ENCODE data around the gene CST9.

The CST9 gene

DNA sequence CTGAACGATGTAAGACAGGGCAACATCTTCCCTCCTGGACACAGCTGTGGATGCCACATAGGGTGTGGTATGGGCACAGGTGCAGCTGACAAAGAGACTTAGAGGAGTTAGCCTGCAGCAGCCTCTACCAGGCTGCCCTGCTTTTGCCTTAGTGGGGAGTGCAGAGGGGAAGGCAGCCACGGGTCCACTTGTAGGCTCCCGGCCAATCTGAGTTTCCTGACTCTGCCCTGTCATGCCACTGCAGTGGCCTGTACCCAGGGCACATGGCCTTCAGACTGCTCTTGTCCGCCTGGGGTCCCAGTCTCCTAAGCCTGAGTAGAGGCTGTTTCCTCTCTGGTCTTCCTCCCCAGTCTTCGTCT is 20.3 kb downstream of the CST9 start:
- Histone ChIP-seq H3K79me2 (ENCODE audit: low read length) (no peaks in the 10 kb centered on the region), H3K4me3 (ENCODE audit: low read length) (no peak overlapping the region), H3K36me3 (replicated peaks; ENCODE audit: insufficient read depth, low read length) (no peaks in the 10 kb centered on the region), H3K4me2 (ENCODE audit: low read depth, low read length) (no peak overlapping the region), H4K20me1 (ENCODE audit: insufficient read depth, low read length) (no peaks in the 10 kb centered on the region), H3F3A (ENCODE audit: insufficient read depth, low read length) (no peaks in the 10 kb centered on the region), H3K9ac (ENCODE audit: low read length) (no peak overlapping the region), H3K27me3 (replicated peaks; ENCODE audit: insufficient read depth, low read length) (no peaks in the 10 kb centered on the region), H2AFZ (ENCODE audit: low read length) (no peak overlapping the region), H3K9me2 (replicated peaks; ENCODE audit: insufficient read depth, low read length) (no peaks in the 10 kb centered on the region), H3K4me1 (ENCODE audit: low read length) (no peaks in the 10 kb centered on the region), H3K27ac (ENCODE audit: low read length) (no peak overlapping the region), H3K9me3 (replicated peaks; ENCODE audit: insufficient read depth, low read length) (no peaks in the 10 kb centered on the region)
- DNase-seq: no peak
- TF ChIP-seq, protein P1, sequence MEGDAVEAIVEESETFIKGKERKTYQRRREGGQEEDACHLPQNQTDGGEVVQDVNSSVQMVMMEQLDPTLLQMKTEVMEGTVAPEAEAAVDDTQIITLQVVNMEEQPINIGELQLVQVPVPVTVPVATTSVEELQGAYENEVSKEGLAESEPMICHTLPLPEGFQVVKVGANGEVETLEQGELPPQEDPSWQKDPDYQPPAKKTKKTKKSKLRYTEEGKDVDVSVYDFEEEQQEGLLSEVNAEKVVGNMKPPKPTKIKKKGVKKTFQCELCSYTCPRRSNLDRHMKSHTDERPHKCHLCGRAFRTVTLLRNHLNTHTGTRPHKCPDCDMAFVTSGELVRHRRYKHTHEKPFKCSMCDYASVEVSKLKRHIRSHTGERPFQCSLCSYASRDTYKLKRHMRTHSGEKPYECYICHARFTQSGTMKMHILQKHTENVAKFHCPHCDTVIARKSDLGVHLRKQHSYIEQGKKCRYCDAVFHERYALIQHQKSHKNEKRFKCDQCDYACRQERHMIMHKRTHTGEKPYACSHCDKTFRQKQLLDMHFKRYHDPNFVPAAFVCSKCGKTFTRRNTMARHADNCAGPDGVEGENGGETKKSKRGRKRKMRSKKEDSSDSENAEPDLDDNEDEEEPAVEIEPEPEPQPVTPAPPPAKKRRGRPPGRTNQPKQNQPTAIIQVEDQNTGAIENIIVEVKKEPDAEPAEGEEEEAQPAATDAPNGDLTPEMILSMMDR (IDR thresholded peaks at IDR 0.05; ENCODE audit: low read length): no peak
- TF ChIP-seq EZH2 (optimal IDR thresholded peaks at IDR 0.05; ENCODE audit: low read depth, low read length): no peak
- TF ChIP-seq EZH2phosphoT487 (IDR thresholded peaks at IDR 0.05; ENCODE audit: low read length): no peak

DNA sequence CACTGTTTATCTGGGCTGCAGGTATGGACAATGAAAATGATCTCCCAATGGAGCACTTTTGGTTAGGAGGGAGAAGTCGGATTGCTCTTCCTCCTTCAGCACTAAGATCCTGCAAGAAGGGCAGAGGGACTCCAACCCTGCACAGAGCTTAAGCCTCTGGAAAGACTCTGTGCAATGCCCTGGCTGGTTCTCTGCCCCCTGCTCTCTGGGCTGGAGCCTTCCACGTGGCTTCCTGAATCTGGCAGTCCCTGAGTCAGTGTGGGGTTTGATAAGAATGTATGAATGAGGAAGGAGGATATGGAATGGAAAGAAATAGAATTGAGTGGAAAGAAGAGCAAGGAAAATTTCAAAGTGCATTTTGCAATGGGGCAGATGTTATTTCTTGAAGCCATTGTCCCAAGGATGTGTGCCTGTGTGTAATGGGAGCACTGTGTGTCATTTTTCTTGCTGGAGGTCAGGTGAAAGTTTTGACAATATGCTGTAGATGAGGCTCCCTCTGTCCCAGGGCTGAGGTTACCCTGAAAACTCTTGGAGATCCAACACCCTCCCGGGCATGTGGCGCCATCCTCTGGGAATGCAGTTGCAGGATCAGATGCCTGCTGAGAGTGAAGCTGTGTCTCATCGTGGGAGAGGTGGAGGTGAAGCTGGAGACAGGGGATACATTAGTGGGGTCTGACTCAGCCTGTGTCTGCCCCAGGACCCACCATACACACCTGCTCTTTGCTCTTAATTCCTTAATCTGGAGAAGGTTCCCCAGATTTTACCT is 21.1 kb downstream of the CST9 start:
- Histone ChIP-seq H3K27me3 (replicated peaks; ENCODE audit: insufficient read depth, low read length) (no peaks in the 10 kb centered on the region), H3K36me3 (replicated peaks; ENCODE audit: insufficient read depth, low read length) (no peaks in the 10 kb centered on the region), H3K27ac (ENCODE audit: low read length) (no peak overlapping the region), H2AFZ (ENCODE audit: low read length) (no peak overlapping the region), H3K4me1 (ENCODE audit: low read length) (no peaks in the 10 kb centered on the region), H3K9me2 (replicated peaks; ENCODE audit: insufficient read depth, low read length) (no peaks in the 10 kb centered on the region), H3K9ac (ENCODE audit: low read length) (no peak overlapping the region), H3K4me3 (ENCODE audit: low read length) (no peak overlapping the region), H3K9me3 (replicated peaks; ENCODE audit: insufficient read depth, low read length) (no peaks in the 10 kb centered on the region), H4K20me1 (ENCODE audit: insufficient read depth, low read length) (no peaks in the 10 kb centered on the region), H3F3A (ENCODE audit: insufficient read depth, low read length) (no peaks in the 10 kb centered on the region), H3K79me2 (ENCODE audit: low read length) (no peaks in the 10 kb centered on the region), H3K4me2 (ENCODE audit: low read depth, low read length) (no peak overlapping the region)
- DNase-seq: no peak
- TF ChIP-seq EZH2 (optimal IDR thresholded peaks at IDR 0.05; ENCODE audit: low read depth, low read length) (no peak), EZH2phosphoT487 (IDR thresholded peaks at IDR 0.05; ENCODE audit: low read length) (no peak)
- TF ChIP-seq, protein P1 (IDR thresholded peaks at IDR 0.05; ENCODE audit: low read length): no peak

DNA sequence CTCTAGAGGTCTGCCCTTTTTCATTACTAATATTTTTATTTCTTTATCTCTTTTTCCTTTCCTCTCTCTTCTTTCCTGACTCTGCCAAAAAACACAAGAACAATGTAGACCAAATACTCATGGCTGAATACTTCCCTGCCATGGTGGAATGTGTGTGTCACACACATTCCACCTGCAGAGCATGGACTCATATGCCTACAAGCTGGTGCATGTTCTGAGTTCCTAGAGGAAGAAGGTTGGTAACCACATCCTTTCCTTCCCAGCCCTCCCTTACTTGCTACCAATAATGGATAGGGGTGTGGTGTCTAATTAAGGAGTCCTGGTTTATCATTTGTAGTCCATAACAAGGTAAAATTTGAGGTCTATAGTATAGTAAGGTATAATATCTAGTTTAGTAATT is 22.2 kb downstream of the CST9 start:
- Histone ChIP-seq H2AFZ (ENCODE audit: low read length) (no peak overlapping the region), H3K27ac (ENCODE audit: low read length) (no peak overlapping the region), H3K4me3 (ENCODE audit: low read length) (no peak overlapping the region), H3K9ac (ENCODE audit: low read length) (no peak overlapping the region), H3K4me1 (ENCODE audit: low read length) (no peaks in the 10 kb centered on the region), H3K36me3 (replicated peaks; ENCODE audit: insufficient read depth, low read length) (no peaks in the 10 kb centered on the region), H3K9me3 (replicated peaks; ENCODE audit: insufficient read depth, low read length) (no peaks in the 10 kb centered on the region), H3K4me2 (ENCODE audit: low read depth, low read length) (no peak overlapping the region), H3K9me2 (replicated peaks; ENCODE audit: insufficient read depth, low read length) (no peaks in the 10 kb centered on the region), H3F3A (ENCODE audit: insufficient read depth, low read length) (no peaks in the 10 kb centered on the region), H4K20me1 (ENCODE audit: insufficient read depth, low read length) (no peaks in the 10 kb centered on the region), H3K79me2 (ENCODE audit: low read length) (no peaks in the 10 kb centered on the region), H3K27me3 (replicated peaks; ENCODE audit: insufficient read depth, low read length) (no peaks in the 10 kb centered on the region)
- TF ChIP-seq, protein P1 (IDR thresholded peaks at IDR 0.05; ENCODE audit: low read length): no peak
- TF ChIP-seq EZH2phosphoT487 (IDR thresholded peaks at IDR 0.05; ENCODE audit: low read length): no peak
- TF ChIP-seq EZH2 (optimal IDR thresholded peaks at IDR 0.05; ENCODE audit: low read depth, low read length): no peak
- DNase-seq: no peak
